Aorta (tissue), 5 donors: ENCODE results near the gene DENND1C. TPM values are rescaled to one million over a fixed set of nuclear protein-coding genes. Genes with fewer than 3 reads are reported as not detected.

Experiments
- ATAC-seq: fragments of 200-7000 bp; cut with Tn5 transposase; one replicate; pipeline ENCODE4 v1.9.1; 2022; ENCODE audit warnings: moderate library complexity; ENCODE audit not compliant: low FRiP score
- DNase-seq, 2 donors: peaks; one replicate each; pipeline ENCODE4 v3.0.0-alpha.2; 2020
- H3K27ac ChIP-seq, 2 donors: one replicate each; pipeline ENCODE4 v1.5.1; 2013; ENCODE audit warnings: low read length in 2 of 2, mild to moderate bottlenecking in 2 of 2, moderate library complexity in 2 of 2, control low read depth in 1 of 2, inconsistent platforms in 1 of 2, low read depth in 1 of 2
- H3K27me3 ChIP-seq, 2 donors: one replicate each; pipeline ENCODE4 v1.6.1; 2013; ENCODE audit warnings: control low read depth in 1 of 2, low read length in 1 of 2, mild to moderate bottlenecking in 1 of 2, moderate library complexity in 1 of 2; ENCODE audit not compliant: insufficient read depth in 2 of 2, control insufficient read depth in 1 of 2
- H3K36me3 ChIP-seq, 2 donors: one replicate each; pipeline ENCODE4 v1.6.1; 2013; ENCODE audit warnings: control low read depth in 1 of 2, low read length in 1 of 2, mild to moderate bottlenecking in 1 of 2; ENCODE audit not compliant: insufficient read depth in 2 of 2, control insufficient read depth in 1 of 2
- H3K4me1 ChIP-seq, 2 donors: one replicate each; pipeline ENCODE4 v1.6.1; 2013; ENCODE audit warnings: low read length in 2 of 2, control low read depth in 1 of 2, mild to moderate bottlenecking in 1 of 2, moderate library complexity in 1 of 2; ENCODE audit not compliant: insufficient read depth in 2 of 2, control insufficient read depth in 1 of 2
- H3K4me3 ChIP-seq, 2 donors: one replicate each; pipeline ENCODE4 v1.5.1; 2013; ENCODE audit warnings: low read length in 2 of 2, control low read depth in 1 of 2, mild to moderate bottlenecking in 1 of 2
- H3K9me3 ChIP-seq: one replicate; pipeline ENCODE4 v1.6.1; 2013; ENCODE audit warnings: mild to moderate bottlenecking, low read length; ENCODE audit not compliant: control insufficient read depth
- WGBS, 2 donors: extraction: QIAGEN DNeasy Blood & Tissue Kit; methylation state at CpG; one replicate each; pipeline ENCODE4 v1.1.7; 2013; 5-methylcytosine and 5-hydroxymethylcytosine counted together
- intact Hi-C, 2 donors: fragments of 100-400 bp; cut with DNase I; formaldehyde crosslinking; loops; one replicate each; pipeline versions ENCODE4 v1.14.2 to v1.15.0; 2022
- polyA plus RNA-seq, 2 donors: library from polyadenylated mRNA; stranded (reverse); fragments of 200-250 nt; gene quantifications; one replicate each; pipeline ENCODE4 v1.2.3, GENCODE V29; 2013
- total RNA-seq, 2 donors: library from RNA; stranded (reverse); fragmentation: NEBNext Ultra II Directional; extraction: Animal tissue kit (Norgen Biotek cat#: 25700); gene quantifications; one replicate each; pipeline ENCODE4 v1.2.1, GENCODE V29; 2021
- donor health status: healthy with polysubstance abuse.
- donor health status: Bipolar disorder and iron deficiency.
- donor health status: DM: no; HTN: no; CAD: no.
- donor health status: DM: no; HTN: no; CAD: no.
- donor health status: DM: yes; HTN: yes; CAD: no.

DENND1C gene
- total and polyA plus RNA-seq, 4 donors, result 0.20 to 7.6 (median 2.9) TPM

- Histone ChIP-seq H3K27me3 (no peaks in the 10 kb centered on the region), H3K4me1 (no peaks in the 10 kb centered on the region), H3K4me3 (no peak within 1 kb of the TSS), H3K27ac (no peak within 1 kb of the TSS), H3K36me3 (no peaks in the 10 kb centered on the region), H3K9me3 (no peaks in the 10 kb centered on the region)
- intact Hi-C loops, result loop anchor here in 1 of 2 donors (5.0 kb wide), 1 partner anchor 273 kb away; the partner anchor contains the start of genes GPR108 and TRIP10
- ATAC-seq, result no peak
- WGBS, 2 donors, result 2 to 3% methylated on average over 55 to 65 of the region's 65 CpGs
- no peak for DNase-seq
Observed at GRCh38 chr19:6464070-6464873, 17.3 kb downstream of the DENND1C start, which contains the start of gene CRB3. Gene CRB3, plus strand, starts transcription at chr19:6464271. Its CDS starts 431 bp downstream, at chr19:6464702.

DNA sequence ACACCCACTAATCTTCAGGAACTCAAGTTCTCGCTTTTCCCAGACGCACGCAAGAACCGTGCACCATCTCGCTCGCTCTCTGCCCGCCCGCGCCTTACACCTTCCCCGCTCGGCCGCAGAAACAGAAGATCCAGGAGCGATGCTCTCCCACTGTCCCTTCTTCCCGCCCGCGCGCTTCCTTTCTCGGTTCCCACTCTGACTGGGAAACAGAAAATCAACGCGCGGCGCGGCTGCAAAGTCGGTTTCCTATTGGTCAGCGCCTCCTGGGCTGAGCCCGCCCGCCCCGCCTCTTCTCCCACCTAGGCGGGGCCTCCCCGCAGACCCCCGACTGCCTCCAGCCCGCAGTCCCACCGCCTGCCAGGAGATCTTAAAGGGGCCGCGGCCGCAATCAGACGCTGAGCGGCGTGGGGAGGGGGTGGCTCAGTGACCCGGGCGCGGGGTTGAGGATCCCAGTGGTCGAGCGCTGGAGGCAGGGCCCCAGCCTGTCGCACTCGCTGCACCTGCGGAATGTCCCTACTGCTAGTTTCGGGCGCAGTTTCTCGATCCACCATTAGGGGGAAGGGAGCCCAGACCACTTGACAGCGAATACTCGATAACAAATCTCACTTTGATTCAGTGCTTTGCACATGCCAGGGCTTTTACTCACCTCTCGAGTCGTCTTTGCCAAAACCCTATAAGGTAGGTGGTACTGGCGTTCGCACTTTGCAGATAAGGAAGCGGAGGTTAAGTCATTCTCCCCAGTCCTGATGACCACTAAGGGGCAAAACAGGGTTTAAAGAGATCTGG, 21.3 kb downstream of the DENND1C start:
- intact Hi-C loops, result loop anchor here in 1 of 2 donors (5.0 kb wide), 1 partner anchor 277 kb away; the partner anchor contains the start of genes GPR108 and TRIP10
- no peaks in the 10 kb centered on the region for H3K4me1 ChIP-seq
- peak overlapping the region; percentile 78 to 86 for H3K4me3 ChIP-seq
- 0 to 1% methylated on average over 57 of the region's 57 CpGs for WGBS, 2 donors
- peaks cover 0 to 2% of the 10 kb centered on the region in 2 donors for H3K36me3 ChIP-seq
- ATAC-seq, result peak; percentile 97
- H3K27ac ChIP-seq, result peak overlapping the region in 1 of 2 donors; percentile 41
- H3K9me3 ChIP-seq, result no peaks in the 10 kb centered on the region
- H3K27me3 ChIP-seq, result no peaks in the 10 kb centered on the region
- DNase-seq, result peak; percentile 98 to 99

DNA sequence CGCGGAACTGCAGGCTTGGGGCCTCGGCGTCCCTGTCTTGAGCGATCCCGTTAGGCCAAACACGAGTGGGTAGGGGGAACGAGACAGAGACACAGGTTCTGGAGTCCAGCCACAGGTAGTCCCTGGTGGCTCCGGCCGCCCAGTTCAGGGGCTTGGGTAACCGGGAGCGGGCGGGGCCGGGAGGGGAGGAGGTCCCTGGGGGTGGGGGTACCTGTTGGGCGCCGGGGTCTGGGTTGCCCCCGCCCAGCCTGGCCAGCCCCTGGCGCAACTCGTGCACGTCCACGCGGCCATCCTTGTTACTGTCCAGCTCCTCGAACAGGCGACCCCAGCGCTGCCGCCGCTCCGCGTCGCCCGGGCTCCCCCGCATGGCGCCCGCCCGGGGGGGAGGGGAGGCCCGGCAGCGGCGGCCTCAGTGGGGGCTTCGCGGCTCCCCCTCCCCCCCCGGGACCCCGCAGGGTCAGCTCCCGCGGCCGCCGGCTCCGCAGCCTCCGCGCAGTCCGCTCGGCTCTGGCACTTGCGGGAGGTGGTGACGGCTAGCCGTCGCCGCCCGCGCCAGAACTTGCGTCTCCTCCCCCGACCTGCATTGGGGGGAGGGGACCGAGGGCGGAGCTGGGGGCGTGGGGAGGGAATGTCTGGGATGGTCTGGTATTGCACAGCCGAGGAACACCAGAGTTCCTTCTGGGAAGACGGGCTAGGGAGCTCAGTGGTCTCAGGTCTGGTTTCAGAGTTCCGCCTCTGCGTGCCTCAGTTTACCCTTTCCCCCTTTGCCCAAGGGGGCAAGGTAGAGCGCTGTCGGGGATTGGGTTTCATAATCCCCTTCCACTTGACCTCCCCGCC, 22.1 kb downstream of the DENND1C start, which contains the start of gene SLC25A23:
SLC25A23 (minus strand) TSS at position 531 of the 837 bp plus-strand sequence; CDS start at position 367, 164 bp downstream.
- H3K4me3 ChIP-seq, result peak within 1 kb of the TSS; percentile 78 to 86
- no peaks in the 10 kb centered on the region for H3K4me1 ChIP-seq
- peak within 1 kb of the TSS in 1 of 2 donors; percentile 41 for H3K27ac ChIP-seq
- H3K36me3 ChIP-seq, result peaks cover 0 to 3% of the 10 kb centered on the region in 2 donors
- ATAC-seq, result peak; percentile 83
- WGBS, 2 donors, result 1% methylated on average over 33 to 70 of the region's 70 CpGs
- no peaks in the 10 kb centered on the region for H3K27me3 ChIP-seq
- DNase-seq, result peak; percentile 82 to 89
- no peaks in the 10 kb centered on the region for H3K9me3 ChIP-seq
- intact Hi-C loops, result loop anchor here in 1 of 2 donors (2.0 to 5.0 kb wide), 2 partner anchors 35 to 278 kb away; partner anchors contain the start of genes GPR108, KHSRP and TRIP10

- Histone ChIP-seq H3K36me3 (peaks cover 0 to 5% of the 10 kb centered on the region in 2 donors), H3K4me1 (no peaks in the 10 kb centered on the region), H3K27ac (no peak overlapping the region), H3K27me3 (no peaks in the 10 kb centered on the region), H3K9me3 (no peaks in the 10 kb centered on the region), H3K4me3 (peak overlapping the region; percentile 37 to 73)
- WGBS, 2 donors, result 29 to 31% methylated on average over 15 to 16 of the region's 16 CpGs
- no peak for DNase-seq
- ATAC-seq, result no peak
- intact Hi-C loops, result loop anchor here in 1 of 2 donors (2.0 kb wide), 1 partner anchor 34 kb away; the partner anchor contains the start of gene KHSRP
Observed at GRCh38 chr19:6458695-6459261, 22.8 kb downstream of the DENND1C start.

DNA sequence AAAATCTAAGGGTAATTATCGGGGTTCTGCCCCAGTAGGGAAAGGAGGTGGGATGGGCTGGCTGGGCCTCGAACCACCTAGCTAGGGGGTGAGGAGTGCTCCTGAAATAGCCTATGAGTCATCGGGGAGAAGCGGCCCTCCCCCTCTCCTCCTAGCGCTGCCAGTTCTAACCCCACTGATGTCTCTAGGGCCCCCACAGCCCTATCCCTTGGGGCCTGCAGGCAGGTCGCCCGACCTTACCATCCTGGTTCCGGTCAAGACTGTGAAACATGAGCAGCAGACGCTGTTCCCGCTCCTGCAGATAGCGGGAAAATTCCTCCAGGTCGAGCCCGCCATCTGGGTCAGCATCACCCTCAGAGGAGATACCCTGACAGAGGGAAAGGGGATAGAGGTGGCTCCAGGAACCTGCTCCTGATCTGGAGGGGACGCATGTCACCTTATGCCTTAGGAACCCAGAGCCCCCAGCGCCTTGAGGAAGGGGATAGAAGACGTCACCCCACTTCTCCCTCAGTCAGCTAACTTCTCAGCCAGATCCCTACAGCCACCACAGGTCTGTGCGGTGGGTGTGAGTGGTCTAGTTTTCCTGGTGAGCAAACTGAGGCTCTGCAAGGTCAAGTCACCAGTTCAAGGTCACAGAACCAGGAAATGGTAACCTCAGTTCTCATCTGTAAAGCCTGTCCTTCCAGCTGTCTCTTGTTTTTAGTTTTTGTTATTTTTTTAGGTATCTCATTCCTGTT, 23.5 kb downstream of the DENND1C start:
- no peaks in the 10 kb centered on the region for H3K9me3 ChIP-seq
- no peak overlapping the region for H3K4me3 ChIP-seq
- no peak for ATAC-seq
- DNase-seq, result no peak
- intact Hi-C loops, result loop anchor here in 1 of 2 donors (2.0 kb wide), 1 partner anchor 33 kb away; the partner anchor contains the start of gene KHSRP
- 75 to 76% methylated on average over 17 of the region's 17 CpGs for WGBS, 2 donors
- peaks cover 0 to 8% of the 10 kb centered on the region in 2 donors for H3K36me3 ChIP-seq
- H3K4me1 ChIP-seq, result no peaks in the 10 kb centered on the region
- no peaks in the 10 kb centered on the region for H3K27me3 ChIP-seq
- H3K27ac ChIP-seq, result no peak overlapping the region

DNA sequence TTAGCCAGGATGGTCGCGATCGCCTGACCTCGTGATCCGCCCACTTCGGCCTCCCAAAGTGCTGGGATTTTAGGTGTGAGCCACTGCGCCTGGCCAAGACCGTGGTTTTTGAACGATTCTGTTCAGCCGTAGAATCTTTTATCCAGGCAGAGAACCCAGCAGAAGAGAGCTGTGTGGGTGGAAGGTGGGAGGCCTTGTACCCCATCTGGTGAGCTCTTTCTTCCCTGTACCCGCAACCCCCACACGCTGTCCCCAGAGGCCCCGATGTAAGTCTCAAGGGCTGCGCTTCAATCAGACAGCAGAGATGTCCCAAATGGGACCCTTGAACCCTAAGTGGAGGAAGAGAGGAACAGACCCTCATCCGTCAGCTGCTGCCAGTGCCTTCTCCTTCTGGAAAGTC, 25.7 kb downstream of the DENND1C start:
- H3K27ac ChIP-seq, result no peak overlapping the region
- H3K27me3 ChIP-seq, result no peaks in the 10 kb centered on the region
- no peaks in the 10 kb centered on the region for H3K9me3 ChIP-seq
- DNase-seq (no peak), ATAC-seq (no peak)
- intact Hi-C loops, result no loop called here
- no peak overlapping the region for H3K4me3 ChIP-seq
- WGBS, 2 donors, result 92 to 95% methylated on average over 15 of the region's 15 CpGs
- peaks cover 2 to 8% of the 10 kb centered on the region in 2 donors for H3K36me3 ChIP-seq
- H3K4me1 ChIP-seq, result no peaks in the 10 kb centered on the region

GRCh38 chr19:6453951-6454565, 27.5 kb downstream of the DENND1C start:
- DNase-seq, result no peak
- Histone ChIP-seq H3K27ac (no peak overlapping the region), H3K4me1 (no peaks in the 10 kb centered on the region), H3K36me3 (peaks cover 2 to 8% of the 10 kb centered on the region in 2 donors), H3K9me3 (no peaks in the 10 kb centered on the region), H3K27me3 (no peaks in the 10 kb centered on the region), H3K4me3 (no peak overlapping the region)
- intact Hi-C loops, result no loop called here
- 98% methylated on average over 11 of the region's 11 CpGs for WGBS, 2 donors
- ATAC-seq, result no peak
